ENCODE results near the gene C15orf39.

The C15orf39 gene

GRCh38 chr15:75152382-75153079 is 49.2 kb upstream of the C15orf39 start:
- ChIA-PET POLR2A (interaction anchor here (0.7 to 1.4 kb wide), 2 partner anchors 49 to 604 kb away, joined by 3 to 4 read pairs; partner anchors contain the start of gene C15orf39), CTCF (interaction anchor here (0.6 kb wide), 2 partner anchors 53 to 110 kb away, joined by 3 to 4 read pairs; no protein-coding TSS in a partner anchor)
- Histone ChIP-seq H3K4me3 (ENCODE audit: low read depth, low read length) (no peak overlapping the region), H3K36me3 (ENCODE audit: control insufficient read depth in 2 of 2, insufficient read depth in 1 of 2, low read length in 2 of 2) (no peaks in the 10 kb centered on the region), H3K4me1 (ENCODE audit: control insufficient read depth, insufficient read depth, low read length) (0 out of 2 replicates have a peak, but pooled peaks cover 4% of the 10 kb centered on the region), H3K27ac (ENCODE audit: extremely low read depth, low read depth, low read length) (no peak overlapping the region), H3K9me3 (ENCODE audit: control insufficient read depth, insufficient read depth, low read depth, low read length) (no peaks in the 10 kb centered on the region)
- TF ChIP-seq ZNF23 (tag by site-specific recombination; IDR thresholded peaks at IDR 0.05; ENCODE audit: borderline replicate concordance) (no peak), ZNF311 (tag by site-specific recombination; IDR thresholded peaks at IDR 0.05; ENCODE audit: borderline replicate concordance) (0 out of 2 replicates have a peak, but pooled peaks have one; percentile 20), ZNF121 (tag by site-specific recombination; IDR thresholded peaks at IDR 0.05) (peak; percentile 86), KLF10 (tag by site-specific recombination; IDR thresholded peaks at IDR 0.05) (no peak), TCF7L2 (IDR thresholded peaks at IDR 0.05; ENCODE audit: borderline replicate concordance, low read depth, low read length) (no peak)
- TF ChIP-seq, protein P1, sequence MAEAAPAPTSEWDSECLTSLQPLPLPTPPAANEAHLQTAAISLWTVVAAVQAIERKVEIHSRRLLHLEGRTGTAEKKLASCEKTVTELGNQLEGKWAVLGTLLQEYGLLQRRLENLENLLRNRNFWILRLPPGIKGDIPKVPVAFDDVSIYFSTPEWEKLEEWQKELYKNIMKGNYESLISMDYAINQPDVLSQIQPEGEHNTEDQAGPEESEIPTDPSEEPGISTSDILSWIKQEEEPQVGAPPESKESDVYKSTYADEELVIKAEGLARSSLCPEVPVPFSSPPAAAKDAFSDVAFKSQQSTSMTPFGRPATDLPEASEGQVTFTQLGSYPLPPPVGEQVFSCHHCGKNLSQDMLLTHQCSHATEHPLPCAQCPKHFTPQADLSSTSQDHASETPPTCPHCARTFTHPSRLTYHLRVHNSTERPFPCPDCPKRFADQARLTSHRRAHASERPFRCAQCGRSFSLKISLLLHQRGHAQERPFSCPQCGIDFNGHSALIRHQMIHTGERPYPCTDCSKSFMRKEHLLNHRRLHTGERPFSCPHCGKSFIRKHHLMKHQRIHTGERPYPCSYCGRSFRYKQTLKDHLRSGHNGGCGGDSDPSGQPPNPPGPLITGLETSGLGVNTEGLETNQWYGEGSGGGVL (tag by site-specific recombination; IDR thresholded peaks at IDR 0.05), result no peak

DNA sequence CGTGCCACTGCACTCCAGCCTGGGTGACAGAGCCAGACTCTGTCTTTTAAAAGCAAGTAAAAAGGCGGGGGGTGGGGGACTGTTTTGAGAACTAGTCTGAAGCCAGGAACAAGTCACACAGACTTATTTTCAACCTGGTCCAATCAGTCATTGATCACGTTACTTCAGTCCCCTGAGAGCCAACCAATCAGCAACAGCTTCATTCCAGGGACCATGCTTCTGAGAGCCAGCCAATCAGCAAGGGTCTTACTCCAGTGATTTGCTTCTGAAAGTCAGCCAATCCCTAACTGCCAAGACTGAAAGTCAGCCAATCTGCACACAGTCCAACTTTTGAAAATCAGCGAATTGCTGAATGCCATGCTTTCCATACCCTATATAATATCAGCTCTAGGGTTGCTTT is 48.6 kb upstream of the C15orf39 start:
- Histone ChIP-seq H3K4me3 (ENCODE audit: low read depth, low read length) (no peak overlapping the region), H3K27ac (ENCODE audit: extremely low read depth, low read depth, low read length) (no peak overlapping the region), H3K4me1 (ENCODE audit: control insufficient read depth, insufficient read depth, low read length) (0 out of 2 replicates have a peak, but pooled peaks cover 4% of the 10 kb centered on the region), H3K36me3 (ENCODE audit: control insufficient read depth in 2 of 2, insufficient read depth in 1 of 2, low read length in 2 of 2) (no peaks in the 10 kb centered on the region), H3K9me3 (ENCODE audit: control insufficient read depth, insufficient read depth, low read depth, low read length) (no peaks in the 10 kb centered on the region)
- TF ChIP-seq ZNF121 (tag by site-specific recombination; IDR thresholded peaks at IDR 0.05), result 0 out of 2 replicates have a peak, but pooled peaks have one; percentile 8
- TF ChIP-seq REPIN1 (tag by site-specific recombination; IDR thresholded peaks at IDR 0.05; ENCODE audit: low read depth), result no peak
- TF ChIP-seq SP2 (tag by site-specific recombination; IDR thresholded peaks at IDR 0.05), result peak; percentile 29
- TF ChIP-seq KLF17 (tag by site-specific recombination; IDR thresholded peaks at IDR 0.05), result no peak
- no peak for TF ChIP-seq ZNF677 (tag by site-specific recombination; IDR thresholded peaks at IDR 0.05)
- ChIA-PET POLR2A (interaction anchor here (0.7 to 1.4 kb wide), 2 partner anchors 49 to 604 kb away, joined by 3 to 4 read pairs; partner anchors contain the start of gene C15orf39), CTCF (interaction anchor here (0.6 kb wide), 1 partner anchor 53 kb away, joined by 3 read pairs; no protein-coding TSS in a partner anchor)

- H3K4me1 ChIP-seq (ENCODE audit: control insufficient read depth, insufficient read depth, low read length), result 0 out of 2 replicates have a peak, but pooled peaks cover 4% of the 10 kb centered on the region
- POLR2A ChIA-PET, result interaction anchor here (0.7 to 1.4 kb wide), 2 partner anchors 48 to 603 kb away, joined by 3 to 4 read pairs; partner anchors contain the start of gene C15orf39
- no peaks in the 10 kb centered on the region for H3K36me3 ChIP-seq (ENCODE audit: control insufficient read depth in 2 of 2, insufficient read depth in 1 of 2, low read length in 2 of 2)
- H3K27ac ChIP-seq (ENCODE audit: extremely low read depth, low read depth, low read length), result no peak overlapping the region
- H3K9me3 ChIP-seq (ENCODE audit: control insufficient read depth, insufficient read depth, low read depth, low read length), result no peaks in the 10 kb centered on the region
- CTCF ChIA-PET, result no interaction called here
- no peak overlapping the region for H3K4me3 ChIP-seq (ENCODE audit: low read depth, low read length)
- TF ChIP-seq ZNF830 (tag by site-specific recombination; IDR thresholded peaks at IDR 0.05; ENCODE audit: low read depth) (no peak), ZNF692 (tag by site-specific recombination; IDR thresholded peaks at IDR 0.05) (peak; percentile 46; the same call in 1 of the 2 replicates)
These were observed 48.0 kb upstream of the C15orf39 start for GRCh38 chr15:75153565-75154276.

Measured in HEK293 (cell line).